Activated CD8-positive, alpha-beta T cell treated with anti-CD3 and anti-CD28 coated beads for 36 hours (primary cell): ENCODE data around the gene RSF1. TPM values are rescaled to one million over a fixed set of nuclear protein-coding genes. Genes with fewer than 3 reads are reported as not detected.
"Not testable (repeated sequence)": the region's sequence is repeated elsewhere in the genome, so short reads cannot be mapped to it uniquely, and the experiment has no call there.

ENCODE experiments used
- ATAC-seq: fragments of 200-7000 bp; cut with Tn5 transposase; one replicate; pipeline ENCODE4 v1.10.0; 2021; ENCODE audit warnings: mild to moderate bottlenecking, moderate library complexity
- CTCF ChIA-PET: fragments of 350-600 bp; sonication (Branson Sonifier 250); formaldehyde crosslinking; loops from one replicate; lab custom pipeline; 2021; ENCODE audit warnings: antibody characterized with exemption; lab: Charles Lee
- POLR2A ChIA-PET: fragments of 350-600 bp; sonication (Branson Sonifier 250); formaldehyde crosslinking; loops from one replicate; lab custom pipeline; 2021; ENCODE audit warnings: antibody characterized with exemption; lab: Charles Lee
- DNase-seq: peaks from one replicate; pipeline ENCODE4 v3.0.0-alpha.2; 2020
- H3K27ac Mint-ChIP-seq: one replicate; pipeline ENCODE4 v1.8.0; 2021; ENCODE audit warnings: mild to moderate bottlenecking, mixed read lengths
- H3K27me3 Mint-ChIP-seq: one replicate; pipeline ENCODE4 v1.8.0; 2021; ENCODE audit warnings: mixed read lengths
- H3K36me3 Mint-ChIP-seq: one replicate; pipeline ENCODE4 v1.8.0; 2021; ENCODE audit warnings: low read depth, mixed read lengths
- H3K4me1 Mint-ChIP-seq: one replicate; pipeline ENCODE4 v1.8.0; 2021; ENCODE audit warnings: low read depth, mixed read lengths
- H3K4me3 Mint-ChIP-seq: one replicate; pipeline ENCODE4 v1.8.0; 2021; ENCODE audit warnings: mild to moderate bottlenecking, moderate library complexity, mixed read lengths
- H3K9me3 Mint-ChIP-seq: one replicate; pipeline ENCODE4 v1.8.0; 2021; ENCODE audit warnings: mixed read lengths
- intact Hi-C: fragments of 100-400 bp; cut with micrococcal nuclease; formaldehyde crosslinking; loops from one replicate; pipeline ENCODE4 v1.10.0; 2022
- total RNA-seq, 2 experiments: library from RNA; stranded (reverse); gene quantifications; one replicate each; pipeline ENCODE4 v1.2.3, GENCODE V29; 2021
- TF ChIP-seq, protein P1 (sequence below): fragments of 200-600 bp; IDR thresholded peaks from one replicate; pipeline ENCODE4 v1.8.0; 2022; ENCODE audit warnings: antibody characterized with exemption, mild to moderate bottlenecking

The RSF1 gene
- total RNA-seq, 2 experiments from 2014 or later = 45.4 to 47.7 TPM

DNA sequence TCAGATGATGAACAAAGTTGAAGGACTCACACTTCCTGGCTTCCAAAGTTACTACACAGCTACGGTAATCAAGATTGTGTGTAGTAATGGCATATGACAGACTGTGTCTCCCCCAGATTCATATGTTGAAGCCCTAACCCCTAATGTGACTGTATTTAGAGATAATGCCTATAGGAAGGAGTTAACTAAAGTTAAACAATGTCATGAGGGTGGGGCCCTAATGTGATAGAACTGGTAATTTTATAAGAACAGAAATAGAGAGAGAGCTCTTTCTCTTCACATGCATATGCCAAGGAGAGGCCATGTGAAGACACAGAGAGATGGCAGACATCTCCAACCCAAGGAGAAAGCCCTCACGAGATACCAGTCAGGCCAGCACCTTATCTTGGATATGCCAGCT, 8.4 kb upstream of the RSF1 start:
- Mint-ChIP-seq H3K4me1 (peaks cover 4% of the 10 kb centered on the region), H3K27me3 (no peaks in the 10 kb centered on the region), H3K36me3 (no peaks in the 10 kb centered on the region), H3K9me3 (peaks cover 3% of the 10 kb centered on the region), H3K4me3 (no peak overlapping the region), H3K27ac (no peak overlapping the region)
- DNase-seq = no peak
- intact Hi-C loops = no loop called here
- no peak for ATAC-seq
- ChIA-PET POLR2A (no interaction called here), CTCF (no interaction called here)
- TF ChIP-seq, protein P1, sequence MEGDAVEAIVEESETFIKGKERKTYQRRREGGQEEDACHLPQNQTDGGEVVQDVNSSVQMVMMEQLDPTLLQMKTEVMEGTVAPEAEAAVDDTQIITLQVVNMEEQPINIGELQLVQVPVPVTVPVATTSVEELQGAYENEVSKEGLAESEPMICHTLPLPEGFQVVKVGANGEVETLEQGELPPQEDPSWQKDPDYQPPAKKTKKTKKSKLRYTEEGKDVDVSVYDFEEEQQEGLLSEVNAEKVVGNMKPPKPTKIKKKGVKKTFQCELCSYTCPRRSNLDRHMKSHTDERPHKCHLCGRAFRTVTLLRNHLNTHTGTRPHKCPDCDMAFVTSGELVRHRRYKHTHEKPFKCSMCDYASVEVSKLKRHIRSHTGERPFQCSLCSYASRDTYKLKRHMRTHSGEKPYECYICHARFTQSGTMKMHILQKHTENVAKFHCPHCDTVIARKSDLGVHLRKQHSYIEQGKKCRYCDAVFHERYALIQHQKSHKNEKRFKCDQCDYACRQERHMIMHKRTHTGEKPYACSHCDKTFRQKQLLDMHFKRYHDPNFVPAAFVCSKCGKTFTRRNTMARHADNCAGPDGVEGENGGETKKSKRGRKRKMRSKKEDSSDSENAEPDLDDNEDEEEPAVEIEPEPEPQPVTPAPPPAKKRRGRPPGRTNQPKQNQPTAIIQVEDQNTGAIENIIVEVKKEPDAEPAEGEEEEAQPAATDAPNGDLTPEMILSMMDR = no peak

DNA sequence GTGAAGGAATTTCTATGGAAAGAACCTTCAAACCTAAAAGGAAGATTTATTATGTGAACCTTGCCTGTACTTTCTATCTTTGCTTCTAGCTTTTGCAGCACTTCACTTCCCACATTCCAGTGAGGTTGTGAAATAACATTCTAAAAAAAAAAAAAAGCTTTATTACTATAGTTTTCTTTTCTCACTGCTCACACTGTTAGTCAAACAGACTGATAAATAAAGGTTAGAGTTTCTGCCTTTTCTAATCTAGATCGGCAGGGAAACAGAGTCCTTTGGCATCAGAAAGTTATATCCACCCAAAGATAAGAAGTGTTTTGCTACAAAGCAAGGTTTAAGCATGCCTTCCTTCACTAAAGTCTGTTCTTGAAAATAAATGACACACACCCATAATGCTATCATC, 3.3 kb upstream of the RSF1 start:
- ChIA-PET POLR2A (interaction anchor here (0.6 kb wide), 1 partner anchor 476 kb away, joined by 3 read pairs; no protein-coding TSS in a partner anchor), CTCF (no interaction called here)
- Mint-ChIP-seq H3K4me1 (peaks cover 6% of the 10 kb centered on the region), H3K36me3 (no peaks in the 10 kb centered on the region), H3K27ac (no peak overlapping the region), H3K27me3 (no peaks in the 10 kb centered on the region), H3K9me3 (no peaks in the 10 kb centered on the region), H3K4me3 (no peak overlapping the region)
- DNase-seq (no peak), ATAC-seq (no peak)
- TF ChIP-seq, protein P1 = no peak
- intact Hi-C loops = no loop called here

DNA sequence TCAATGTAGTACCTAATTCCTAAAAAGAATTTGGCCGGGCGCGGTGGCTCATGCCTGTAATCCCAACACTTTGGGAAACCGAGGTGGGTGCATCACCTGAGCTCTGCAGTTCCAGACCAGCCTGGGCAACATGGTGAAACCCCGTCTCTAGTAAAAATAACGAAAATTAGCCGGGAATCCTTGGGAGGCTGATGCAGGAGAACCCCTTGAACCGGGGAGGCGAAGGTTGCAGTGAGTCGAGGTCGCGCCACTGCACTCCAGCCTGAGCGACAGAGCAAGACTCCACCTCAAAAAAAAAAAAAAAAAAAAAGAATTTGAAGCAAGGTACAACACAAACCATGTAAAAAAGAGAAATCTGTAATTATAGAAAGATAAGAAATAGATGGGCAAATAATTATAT, 1.6 kb upstream of the RSF1 start:
- H3K27ac Mint-ChIP-seq, intact Hi-C loops, H3K9me3 Mint-ChIP-seq, DNase-seq, H3K4me3 Mint-ChIP-seq, CTCF ChIA-PET, H3K36me3 Mint-ChIP-seq, H3K27me3 Mint-ChIP-seq, POLR2A ChIA-PET, ATAC-seq: not testable (repeated sequence)
- H3K4me1 Mint-ChIP-seq = peaks cover 17% of the 10 kb centered on the region

GRCh38 chr11:77821349-77821851, 878 bp upstream of the RSF1 start:
- no peak for ATAC-seq
- peak; percentile 25 for DNase-seq
- intact Hi-C loops = no loop called here
- Mint-ChIP-seq H3K4me3 (peak overlapping the region; percentile 96), H3K27ac (peak overlapping the region; percentile 98), H3K4me1 (peaks cover 24% of the 10 kb centered on the region), H3K27me3 (no peaks in the 10 kb centered on the region), H3K36me3 (no peaks in the 10 kb centered on the region), H3K9me3 (no peaks in the 10 kb centered on the region)
- POLR2A ChIA-PET = interaction anchor here (0.5 to 0.6 kb wide), 2 partner anchors 103 to 941 kb away, joined by 3 to 4 read pairs; no protein-coding TSS in a partner anchor
- TF ChIP-seq, protein P1 = no peak
- CTCF ChIA-PET = no interaction called here

DNA sequence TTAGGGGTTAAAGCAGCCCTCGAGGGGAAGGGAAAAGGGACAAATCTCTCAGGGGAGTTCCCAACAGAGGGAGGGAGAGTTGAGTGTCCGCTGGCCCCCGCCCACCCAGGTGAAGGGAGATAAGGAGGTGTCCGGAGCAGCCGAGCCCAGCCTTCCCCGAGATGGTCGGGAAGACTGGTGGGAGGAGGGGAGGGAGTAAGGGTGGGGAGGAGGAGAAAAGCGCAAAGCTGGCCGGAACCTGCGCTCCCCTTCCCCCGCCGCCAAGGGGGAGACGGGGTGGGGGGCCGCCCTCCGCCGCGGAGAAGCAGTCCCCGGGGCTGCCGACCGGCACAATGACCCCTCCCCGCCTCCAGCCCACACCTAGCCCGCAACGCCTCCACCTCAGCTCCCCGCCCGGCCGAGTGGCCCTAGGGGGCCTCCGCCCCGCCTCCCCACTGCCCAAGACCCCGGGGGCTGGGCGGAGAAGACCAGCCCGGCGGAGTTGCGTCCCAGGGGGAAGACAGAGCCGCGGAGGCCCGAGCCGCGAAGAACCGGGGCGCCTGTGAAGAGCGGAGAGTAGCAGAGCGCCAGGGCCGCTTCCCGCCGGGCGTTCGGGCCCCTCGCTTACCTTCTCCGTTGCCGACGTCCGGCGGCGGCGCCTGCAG, 479 bp downstream of the RSF1 start:
- H3K9me3 Mint-ChIP-seq = no peaks in the 10 kb centered on the region
- peak overlapping the region; percentile 96 for H3K4me3 Mint-ChIP-seq
- H3K27me3 Mint-ChIP-seq = no peaks in the 10 kb centered on the region
- H3K4me1 Mint-ChIP-seq = peaks cover 32% of the 10 kb centered on the region
- intact Hi-C loops = loop anchor here (10.0 kb wide), 1 partner anchor 175 kb away; the partner anchor contains the start of gene INTS4
- CTCF ChIA-PET = interaction anchor here (1.0 to 1.6 kb wide), 3 partner anchors 56 to 196 kb away, joined by 3 to 8 read pairs (median 4); partner anchors contain the start of gene INTS4
- peak; percentile 4 for ATAC-seq
- POLR2A ChIA-PET = interaction anchor here (0.8 to 2.0 kb wide), 5 partner anchors 15 to 473 kb away, joined by 3 to 9 read pairs (median 3); partner anchors contain the start of gene INTS4
- peak; percentile 54 for DNase-seq
- peak overlapping the region; percentile 98 for H3K27ac Mint-ChIP-seq
- TF ChIP-seq, protein P1 = no peak
- H3K36me3 Mint-ChIP-seq = peaks cover 2% of the 10 kb centered on the region
